ENCODE results near the gene ZC3H12C. TPM values are rescaled to one million over a fixed set of nuclear protein-coding genes. Genes with fewer than 3 reads are reported as not detected.

ZC3H12C gene
- total RNA-seq, 1 donor from 2014 or later = 16.8 TPM

DNA sequence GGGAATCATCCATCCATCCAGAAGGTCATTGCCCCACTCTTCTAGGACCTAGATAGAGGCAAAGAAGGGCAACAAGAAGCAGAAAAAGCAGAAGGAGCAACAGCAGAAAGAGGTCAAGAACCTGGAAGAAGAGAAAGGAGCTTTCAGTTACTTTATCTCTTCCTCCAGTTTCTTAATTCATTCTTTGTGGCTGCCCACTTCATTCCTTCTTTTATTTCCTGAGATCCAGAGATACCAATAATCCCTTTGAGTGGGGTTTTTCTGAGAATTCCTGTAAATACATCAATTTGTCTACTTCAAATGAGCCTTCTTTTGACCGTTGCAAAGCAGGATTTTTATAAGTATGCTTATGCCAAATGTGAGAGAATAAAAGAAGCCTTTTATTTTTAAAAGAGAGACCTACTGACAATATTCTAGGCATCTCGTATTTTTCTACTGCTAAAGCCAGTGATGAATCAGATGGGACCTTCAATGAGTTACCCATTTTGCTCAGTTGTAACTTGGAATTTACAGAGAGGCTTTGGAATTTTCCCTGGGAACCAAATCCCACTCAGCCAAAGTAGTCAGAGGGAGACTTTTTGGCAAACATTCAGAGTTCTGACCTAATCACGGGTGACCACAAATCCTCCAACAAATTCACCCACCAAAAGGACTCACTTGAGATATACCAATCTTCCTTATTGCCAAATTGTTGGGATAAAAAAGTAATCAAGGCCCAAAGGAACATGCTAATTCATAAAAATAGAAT, 54.9 kb downstream of the ZC3H12C start:
- peak; percentile 64 for DNase-seq (ENCODE audit: low read depth)

DNA sequence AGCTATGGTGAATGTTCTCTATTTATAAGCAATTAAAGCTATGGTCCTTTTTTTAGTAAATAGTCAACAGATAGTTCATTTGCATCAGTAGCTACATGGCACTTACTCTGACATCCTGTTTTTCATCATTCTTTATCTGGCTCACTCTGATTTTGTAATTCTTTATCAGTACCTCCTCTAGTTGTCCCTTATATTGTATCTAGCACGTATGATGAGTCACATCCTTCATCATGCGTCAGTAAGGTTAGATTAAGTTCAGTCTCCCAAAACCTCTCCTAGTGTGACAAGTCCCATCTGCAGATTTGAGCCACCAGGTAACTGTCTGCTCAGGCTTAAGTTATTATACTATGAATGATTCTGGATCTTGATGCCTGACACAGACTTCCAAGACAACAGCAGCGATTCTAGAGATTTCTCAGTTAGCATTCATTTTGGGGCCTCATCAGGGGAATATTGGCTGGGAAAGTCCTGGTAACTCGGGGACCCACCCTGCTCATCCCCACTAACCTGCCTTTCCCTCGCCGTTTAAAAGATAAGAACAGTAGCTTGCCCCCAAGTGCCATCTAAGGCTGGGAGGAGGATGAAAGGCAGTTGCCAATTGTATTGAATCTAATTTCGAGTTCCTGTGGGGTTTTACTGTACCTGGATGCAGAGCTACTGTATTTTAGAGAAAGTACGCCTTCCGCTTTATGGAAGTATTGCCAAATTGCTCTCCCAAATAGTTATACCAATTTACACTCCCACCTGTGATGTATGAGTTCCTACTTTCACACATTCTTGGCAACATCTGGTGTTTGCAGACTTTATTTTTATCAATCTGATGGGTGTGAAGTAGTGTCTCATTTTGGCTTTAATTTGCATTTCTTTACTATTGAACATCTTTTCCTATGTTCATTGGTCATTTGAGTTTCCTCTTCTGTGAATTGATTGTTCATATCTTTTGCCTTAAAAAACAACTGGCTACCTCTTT, 55.9 kb downstream of the ZC3H12C start:
- peak; percentile 8 for DNase-seq (ENCODE audit: low read depth)

DNA sequence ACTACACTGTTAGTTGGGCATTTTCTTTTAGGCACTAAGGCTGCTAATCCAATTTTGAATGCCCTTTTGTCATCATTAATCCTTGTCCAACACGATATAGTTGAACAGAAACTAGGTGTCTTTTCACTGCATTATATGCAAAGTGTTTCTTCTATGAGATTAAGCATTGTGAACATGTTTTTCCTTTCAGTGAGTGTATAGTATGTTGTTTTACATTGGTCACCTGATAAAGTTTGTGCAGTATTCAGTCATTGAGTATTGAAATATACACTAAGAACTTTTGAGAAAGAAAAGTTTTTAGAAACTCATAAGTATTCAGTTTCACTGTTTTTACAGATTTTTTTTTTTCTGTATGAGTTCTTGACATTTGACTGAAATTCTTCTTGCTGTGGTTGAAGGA, 59.0 kb downstream of the ZC3H12C start:
- no peak for DNase-seq (ENCODE audit: low read depth)

DNA sequence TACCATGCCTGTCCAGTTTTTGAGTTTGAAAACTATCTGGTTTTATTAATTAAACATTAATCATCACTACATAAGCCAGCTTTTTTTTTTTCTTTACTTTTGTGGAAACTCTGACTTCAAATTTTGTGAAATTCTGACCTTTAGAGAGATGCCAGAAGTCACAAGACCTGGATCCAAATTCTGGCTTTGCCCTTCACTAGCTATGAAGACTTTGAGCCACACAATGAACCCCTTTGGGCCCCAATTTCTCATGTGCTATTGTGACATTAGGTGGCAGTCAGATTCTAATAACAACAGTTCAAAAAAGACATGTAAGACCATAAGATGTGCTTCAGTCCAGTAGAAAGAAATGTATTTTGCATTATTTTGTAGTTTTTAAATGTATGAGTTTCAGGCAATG, 60.3 kb downstream of the ZC3H12C start:
- no peak for DNase-seq (ENCODE audit: low read depth)

DNA sequence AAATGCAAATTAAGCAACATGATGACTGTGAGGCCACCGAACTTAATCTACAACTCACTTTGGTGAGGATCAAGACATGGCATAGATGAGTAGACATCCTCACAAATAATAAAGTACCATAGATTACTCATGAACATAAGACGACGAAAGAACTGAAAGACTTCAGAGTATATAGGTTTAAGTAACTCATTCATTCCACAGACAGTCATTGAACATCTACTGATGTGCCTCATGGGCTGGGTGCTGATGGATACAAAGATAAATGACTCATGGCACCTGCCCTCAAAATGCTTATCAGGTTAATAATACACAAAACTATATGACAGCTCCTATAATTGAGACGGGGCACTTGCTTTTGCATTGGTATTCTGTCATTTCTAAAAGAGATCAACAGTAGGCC, 63.3 kb downstream of the ZC3H12C start:
- no peak for DNase-seq (ENCODE audit: low read depth)

DNA sequence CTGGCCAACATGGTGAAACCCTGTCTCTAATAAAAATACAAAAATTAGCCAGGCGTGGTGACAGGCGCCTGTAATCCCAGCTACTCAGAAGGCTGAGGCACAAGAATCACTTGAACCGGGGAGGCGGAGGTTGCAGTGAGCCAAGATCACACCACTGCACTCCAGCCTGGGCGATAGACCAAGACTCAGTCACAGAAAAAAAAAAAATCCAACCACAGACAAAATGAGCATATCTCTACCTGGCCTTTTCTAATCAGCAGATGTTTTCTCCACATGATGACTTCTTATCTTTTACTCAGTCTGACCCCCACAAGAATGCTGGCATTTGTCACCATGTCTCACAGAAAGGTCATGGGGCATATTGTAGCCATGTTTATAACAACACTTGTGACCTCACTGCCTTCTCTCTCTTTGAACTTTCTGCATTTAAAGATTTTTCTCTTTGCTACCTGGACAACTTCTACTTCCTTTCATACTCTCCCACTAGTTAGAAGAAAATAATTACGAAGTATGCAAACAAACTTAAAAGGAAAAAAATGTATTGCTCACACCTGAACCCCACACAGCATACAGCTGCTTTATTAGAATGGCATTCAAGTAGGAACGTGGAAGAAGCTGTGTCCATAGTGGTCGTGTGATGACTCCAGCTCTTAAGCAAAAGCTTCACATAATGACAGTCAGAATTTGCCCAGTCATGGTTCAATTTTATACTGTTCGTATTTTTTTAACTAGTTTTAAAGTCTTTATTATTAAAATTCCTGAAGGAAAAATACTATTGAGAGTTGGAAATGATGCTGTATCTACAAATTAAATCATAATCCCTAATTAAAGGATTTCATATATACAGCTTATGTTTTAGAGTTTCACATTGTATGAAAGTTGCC, 65.4 kb downstream of the ZC3H12C start:
- no peak for DNase-seq (ENCODE audit: low read depth)

DNA sequence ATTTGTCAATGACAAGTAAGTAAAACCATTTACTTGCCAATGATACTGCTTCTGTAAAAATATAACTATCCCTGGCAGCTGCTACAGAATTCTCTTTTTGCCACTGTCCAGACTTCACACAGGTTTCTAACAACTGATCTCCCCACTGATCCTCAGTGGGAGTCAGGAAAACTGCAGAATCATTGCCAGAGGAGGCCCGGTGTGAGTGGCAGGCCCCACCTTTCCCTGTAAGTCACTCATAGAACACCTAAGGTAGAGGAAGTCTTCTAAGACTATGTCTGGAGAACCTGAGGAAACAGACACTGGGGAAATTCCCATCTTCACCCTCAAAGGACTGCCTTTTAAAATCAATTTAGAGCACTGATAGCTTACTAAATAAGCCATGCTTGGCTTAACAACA, 66.3 kb downstream of the ZC3H12C start:
- DNase-seq (ENCODE audit: low read depth) = no peak

DNA sequence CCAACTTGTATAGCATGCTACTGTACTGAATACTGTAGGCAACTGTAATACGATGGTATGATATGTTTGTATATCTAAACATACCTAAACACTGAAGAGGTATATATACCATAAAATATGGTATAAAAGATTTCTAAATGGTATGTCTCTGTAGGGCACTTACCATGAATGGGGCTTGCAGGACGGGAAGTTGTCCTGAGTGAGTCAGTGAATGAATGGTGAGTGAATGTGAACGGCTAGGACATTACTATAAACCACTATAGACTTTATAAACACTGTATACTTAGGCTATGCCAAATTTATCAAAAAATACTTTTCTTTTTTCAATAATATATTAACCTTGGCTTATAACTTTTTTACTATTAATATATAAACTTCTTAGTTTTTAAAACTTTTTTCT, 66.8 kb downstream of the ZC3H12C start:
- DNase-seq (ENCODE audit: low read depth) = no peak

DNA sequence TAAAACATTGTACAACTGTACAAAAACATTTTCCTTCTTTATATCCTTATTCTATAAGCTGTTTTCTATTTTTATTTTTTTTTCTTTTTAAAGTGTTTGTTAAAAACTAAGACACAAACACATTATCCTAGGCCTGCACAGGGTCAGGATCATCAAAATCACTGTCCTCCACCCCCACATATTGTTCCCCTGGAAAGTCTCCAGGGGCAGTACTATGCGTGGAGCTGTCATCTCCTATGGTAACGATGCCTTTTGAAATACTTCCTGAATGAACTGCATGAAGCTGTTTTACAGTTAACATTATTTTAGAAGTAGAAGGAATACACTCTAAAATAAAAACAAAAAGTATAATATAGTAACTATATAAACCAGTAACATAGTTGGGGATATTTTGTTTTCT, 67.2 kb downstream of the ZC3H12C start:
- DNase-seq (ENCODE audit: low read depth) = no peak

DNA sequence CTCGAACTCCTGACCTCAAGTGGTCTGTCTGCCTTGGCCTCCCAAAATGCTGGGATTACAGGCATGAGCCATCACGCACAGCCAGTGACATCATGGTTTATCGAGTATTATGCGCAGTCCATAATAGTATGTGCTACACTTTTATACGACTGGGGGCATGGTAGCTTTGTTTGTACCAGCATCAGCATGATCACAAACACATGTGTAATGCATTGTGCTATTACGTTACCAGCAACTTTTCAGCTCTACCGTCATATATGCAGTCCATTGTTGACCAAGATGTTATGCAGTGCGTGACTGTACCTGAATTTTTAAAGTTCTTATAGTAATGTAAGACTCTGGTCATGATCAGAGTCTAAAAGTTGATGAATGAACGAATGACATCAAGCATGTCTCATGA, 67.9 kb downstream of the ZC3H12C start:
- DNase-seq (ENCODE audit: low read depth) = no peak

DNA sequence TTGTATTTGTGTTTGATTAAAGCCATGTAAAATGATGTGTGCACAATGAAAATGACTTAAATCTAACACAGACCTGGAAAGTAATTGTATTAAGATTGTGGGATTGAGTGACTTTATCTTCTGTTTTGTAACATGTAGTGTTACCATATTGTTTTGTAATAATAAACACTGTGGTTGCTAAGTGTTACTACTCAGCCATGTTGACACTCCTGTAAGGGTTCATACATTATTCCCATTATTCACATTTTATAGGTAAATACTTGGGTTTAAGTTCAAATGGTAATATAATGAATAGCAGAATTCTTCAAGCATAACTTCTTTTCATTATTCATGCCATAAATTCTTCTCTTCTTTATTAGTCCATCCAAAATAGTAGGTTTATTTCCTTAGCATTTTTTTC, 69.0 kb downstream of the ZC3H12C start:
- no peak for DNase-seq (ENCODE audit: low read depth)

DNA sequence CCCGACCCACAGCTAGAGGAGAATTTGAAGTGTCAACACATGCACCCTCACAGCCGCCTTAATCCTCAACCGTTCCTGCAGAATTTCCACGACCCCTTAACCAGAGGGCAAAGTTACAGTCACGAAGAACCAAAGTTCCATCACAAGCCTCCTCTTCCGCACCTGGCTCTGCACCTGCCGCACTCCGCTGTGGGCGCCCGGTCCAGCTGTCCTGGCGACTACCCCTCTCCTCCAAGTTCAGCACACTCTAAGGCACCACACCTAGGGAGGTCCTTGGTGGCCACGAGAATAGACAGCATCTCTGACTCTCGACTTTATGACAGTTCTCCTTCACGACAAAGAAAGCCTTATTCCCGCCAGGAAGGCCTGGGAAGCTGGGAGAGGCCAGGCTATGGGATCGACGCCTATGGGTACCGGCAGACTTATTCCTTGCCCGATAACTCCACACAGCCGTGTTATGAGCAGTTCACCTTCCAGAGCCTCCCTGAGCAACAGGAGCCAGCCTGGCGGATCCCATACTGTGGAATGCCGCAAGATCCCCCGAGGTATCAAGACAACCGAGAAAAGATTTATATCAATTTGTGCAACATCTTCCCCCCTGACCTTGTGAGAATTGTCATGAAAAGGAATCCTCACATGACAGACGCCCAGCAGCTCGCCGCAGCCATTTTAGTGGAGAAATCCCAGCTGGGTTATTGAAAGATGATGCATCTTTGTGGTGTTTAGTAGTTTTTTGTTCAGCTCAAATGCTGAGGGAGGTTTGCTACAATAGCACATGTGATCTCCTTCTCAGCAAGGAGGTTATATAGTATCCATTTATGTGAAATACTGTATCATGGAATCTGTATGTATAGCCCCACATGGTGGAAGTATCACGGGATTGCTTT, 72.1 kb downstream of the ZC3H12C start:
- DNase-seq (ENCODE audit: low read depth) = no peak

DNA sequence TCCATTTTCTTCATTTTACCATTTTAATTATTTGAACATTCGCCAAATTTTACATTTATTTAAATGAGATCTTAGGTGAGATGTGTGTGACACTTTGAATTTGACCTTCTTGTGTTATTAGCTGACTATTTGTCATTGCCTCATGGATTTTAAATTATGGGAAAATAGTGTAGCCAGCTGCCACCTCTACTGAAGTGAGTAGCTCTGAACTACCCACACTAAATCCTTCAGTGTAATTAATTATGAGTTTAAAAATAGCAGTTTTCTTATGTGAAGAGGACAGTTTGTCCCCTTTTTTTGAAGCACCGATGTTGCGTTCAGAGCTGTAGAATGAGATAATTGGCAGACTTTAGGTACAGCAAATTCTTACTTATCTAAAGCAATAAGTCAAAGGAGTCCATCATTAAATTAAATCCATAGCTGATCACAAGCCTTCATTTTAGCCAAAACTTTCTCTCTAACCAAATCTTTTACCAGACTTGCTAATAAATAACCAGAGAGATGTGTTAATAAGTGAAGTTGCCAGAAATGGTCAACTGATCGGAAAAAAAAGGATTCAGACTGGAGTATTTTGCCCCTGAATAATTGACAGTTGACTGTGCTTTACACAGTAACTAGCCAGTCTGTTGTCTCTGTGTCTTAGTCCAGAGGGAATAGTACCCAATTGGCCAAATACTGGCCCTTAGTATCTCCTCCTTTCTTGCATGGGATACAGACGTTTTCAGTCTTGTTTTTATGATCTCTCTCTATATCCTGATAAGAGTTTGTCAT, 75.0 kb downstream of the ZC3H12C start:
- DNase-seq (ENCODE audit: low read depth) = no peak

DNA sequence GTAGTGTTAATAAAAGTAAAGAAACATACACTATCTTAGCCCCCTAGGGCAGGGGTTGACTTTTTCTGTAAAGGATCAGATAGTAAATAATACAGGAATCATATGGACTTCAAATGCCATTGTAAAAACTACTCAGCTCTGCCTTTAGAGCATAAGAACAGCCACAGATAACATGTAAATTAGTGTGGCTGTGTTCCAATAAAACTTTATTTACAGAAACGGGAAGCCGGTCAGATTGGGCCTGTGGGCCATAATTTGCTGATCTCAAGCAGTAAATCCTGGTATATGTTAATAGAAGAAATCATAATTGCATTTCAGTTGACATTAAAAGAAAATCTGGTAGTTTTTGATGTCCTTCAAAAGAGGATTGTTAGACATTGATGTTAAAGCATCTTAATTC, 76.5 kb downstream of the ZC3H12C start:
- DNase-seq (ENCODE audit: low read depth) = no peak

DNA sequence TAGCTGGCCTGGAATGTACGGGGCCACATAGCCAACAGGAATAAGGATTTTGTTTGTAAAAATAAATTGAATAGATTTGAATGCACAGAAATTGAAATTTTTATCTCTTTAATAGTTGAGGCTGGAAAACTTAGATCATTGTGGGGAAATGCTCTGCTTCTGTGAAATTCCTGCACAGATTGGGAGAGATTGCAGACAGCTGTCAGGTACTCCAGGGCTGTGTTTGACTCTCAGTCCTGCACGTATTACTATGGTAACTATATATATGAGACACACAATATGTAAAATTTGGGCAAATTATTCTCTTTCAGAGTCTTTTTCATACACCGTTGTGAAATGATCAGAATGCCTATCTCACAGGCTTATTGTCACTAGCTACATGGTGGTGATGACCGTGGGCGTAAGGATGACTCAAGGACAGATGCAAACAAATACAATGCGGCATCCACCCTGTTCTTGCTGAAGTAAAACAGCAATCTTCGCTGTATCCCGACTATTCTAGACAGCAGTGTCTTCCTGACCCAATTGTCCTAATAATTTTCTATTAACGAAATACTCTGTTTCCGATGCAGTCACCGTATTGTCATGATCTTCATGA, 79.4 kb downstream of the ZC3H12C start:
- DNase-seq (ENCODE audit: low read depth) = no peak

DNA sequence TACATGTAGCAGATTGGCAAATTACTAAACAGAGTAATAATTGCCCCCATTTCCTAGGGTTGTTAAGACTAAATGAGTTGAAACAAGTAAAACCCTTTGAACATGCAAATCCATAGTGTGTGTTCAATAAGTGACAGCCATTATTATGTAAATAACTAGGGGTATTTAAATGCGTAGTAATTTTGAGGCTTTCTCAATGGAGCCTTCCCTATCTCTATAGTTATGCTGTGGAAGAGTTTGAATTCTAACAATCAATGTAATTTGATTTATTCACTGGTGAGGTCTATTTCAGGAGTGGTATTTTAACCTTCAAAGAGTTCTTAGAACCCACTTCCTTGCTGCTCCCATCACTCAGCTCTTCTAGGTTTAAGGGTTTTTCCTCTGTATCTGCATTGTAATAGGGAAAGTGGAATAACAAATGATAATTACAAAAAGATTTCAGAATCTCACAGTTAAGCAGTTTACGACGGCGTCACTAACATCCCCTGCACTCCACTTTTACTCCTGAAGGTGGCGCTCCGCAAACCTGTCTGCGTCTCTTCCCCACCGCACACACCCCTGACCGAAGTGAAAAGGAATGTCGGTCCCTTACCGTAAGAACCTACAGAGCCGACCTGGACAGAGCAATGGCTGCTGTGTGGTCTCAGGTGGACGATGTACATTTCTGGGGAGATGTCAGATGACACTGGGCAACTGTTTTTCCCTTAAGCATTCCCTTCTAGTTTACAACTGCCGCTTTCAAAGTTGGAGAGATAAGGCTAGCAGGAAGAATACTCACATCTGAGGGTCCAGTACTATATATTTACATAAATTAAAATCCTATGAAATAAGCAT, 80.8 kb downstream of the ZC3H12C start:
- DNase-seq (ENCODE audit: low read depth) = peak; percentile 54

DNA sequence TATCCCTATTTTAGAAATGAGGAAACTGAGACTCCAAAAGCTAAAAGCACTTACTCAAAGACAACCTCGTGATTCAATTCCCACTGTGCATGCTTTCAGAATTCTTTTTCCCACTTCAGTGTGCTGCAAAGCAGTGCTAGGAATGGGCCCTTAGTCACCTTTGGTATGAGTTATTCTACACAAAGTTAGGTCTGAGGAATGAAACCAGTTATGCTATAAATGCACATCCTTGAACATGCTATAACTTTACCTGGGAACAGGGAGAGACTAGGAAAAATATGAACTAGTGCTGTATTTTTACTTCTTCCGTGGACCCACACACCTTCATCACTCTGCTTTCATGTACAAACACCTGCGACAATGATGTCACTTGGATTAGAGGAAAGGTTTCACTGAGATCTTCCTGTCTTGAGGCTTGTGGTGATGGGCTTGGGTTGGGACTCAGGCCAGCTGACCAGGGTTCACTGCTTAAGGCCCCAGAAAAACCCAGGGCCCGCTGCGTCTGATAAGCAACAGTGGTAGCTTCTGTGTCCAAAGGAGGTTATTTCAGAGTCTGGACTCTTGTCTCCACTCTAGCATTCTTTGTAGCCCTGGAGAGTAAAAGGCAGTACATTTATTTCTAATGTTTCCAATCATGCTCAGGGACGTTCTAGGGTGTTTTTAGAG, 81.6 kb downstream of the ZC3H12C start:
- no peak for DNase-seq (ENCODE audit: low read depth)
